ENCODE results near the gene RHEX.

- no peak for TF ChIP-seq CTCF (IDR thresholded peaks at IDR 0.05)
- no peak for TF ChIP-seq ZFX (IDR thresholded peaks at IDR 0.05; ENCODE audit: borderline replicate concordance)
Observed at GRCh38 chr1:206066479-206067171, 13.7 kb downstream of the RHEX start.
